ENCODE data around the gene RFC4.

DNA sequence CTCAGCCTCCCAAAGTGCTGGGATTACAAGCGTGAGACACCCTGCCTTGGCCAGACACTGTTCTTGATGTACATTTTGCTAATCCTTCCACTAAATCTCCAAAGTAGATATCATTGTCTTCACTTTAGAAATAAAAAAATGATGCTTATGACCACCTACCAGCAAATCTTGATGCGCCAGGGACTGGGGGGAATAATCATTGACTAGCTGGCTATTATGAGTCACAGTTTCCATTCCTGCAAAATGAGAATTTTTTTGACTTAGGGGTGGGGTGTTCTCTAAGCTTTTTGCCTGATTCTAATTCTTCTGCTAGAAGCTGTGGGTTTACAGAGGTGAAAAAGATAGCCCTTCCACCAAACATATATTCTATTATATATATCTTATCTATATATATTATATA, 17.1 kb upstream of the RFC4 start:
- TF ChIP-seq ZNF514 (tag by site-specific recombination; IDR thresholded peaks at IDR 0.05) = no peak
- TF ChIP-seq ZNF274 (IDR thresholded peaks at IDR 0.05; ENCODE audit: low read length) = no peak
- no peak for TF ChIP-seq ZNF274 (tag by site-specific recombination; IDR thresholded peaks at IDR 0.05; ENCODE audit: borderline replicate concordance)
- TF ChIP-seq INSM2 (tag by site-specific recombination; IDR thresholded peaks at IDR 0.05) = no peak
- TF ChIP-seq ZNF169 (tag by site-specific recombination; IDR thresholded peaks at IDR 0.05) = no peak
- TF ChIP-seq, protein P1, sequence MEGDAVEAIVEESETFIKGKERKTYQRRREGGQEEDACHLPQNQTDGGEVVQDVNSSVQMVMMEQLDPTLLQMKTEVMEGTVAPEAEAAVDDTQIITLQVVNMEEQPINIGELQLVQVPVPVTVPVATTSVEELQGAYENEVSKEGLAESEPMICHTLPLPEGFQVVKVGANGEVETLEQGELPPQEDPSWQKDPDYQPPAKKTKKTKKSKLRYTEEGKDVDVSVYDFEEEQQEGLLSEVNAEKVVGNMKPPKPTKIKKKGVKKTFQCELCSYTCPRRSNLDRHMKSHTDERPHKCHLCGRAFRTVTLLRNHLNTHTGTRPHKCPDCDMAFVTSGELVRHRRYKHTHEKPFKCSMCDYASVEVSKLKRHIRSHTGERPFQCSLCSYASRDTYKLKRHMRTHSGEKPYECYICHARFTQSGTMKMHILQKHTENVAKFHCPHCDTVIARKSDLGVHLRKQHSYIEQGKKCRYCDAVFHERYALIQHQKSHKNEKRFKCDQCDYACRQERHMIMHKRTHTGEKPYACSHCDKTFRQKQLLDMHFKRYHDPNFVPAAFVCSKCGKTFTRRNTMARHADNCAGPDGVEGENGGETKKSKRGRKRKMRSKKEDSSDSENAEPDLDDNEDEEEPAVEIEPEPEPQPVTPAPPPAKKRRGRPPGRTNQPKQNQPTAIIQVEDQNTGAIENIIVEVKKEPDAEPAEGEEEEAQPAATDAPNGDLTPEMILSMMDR (tag by site-specific recombination; IDR thresholded peaks at IDR 0.05) = no peak
- no peak for TF ChIP-seq SCRT1 (tag by site-specific recombination; IDR thresholded peaks at IDR 0.05; ENCODE audit: borderline replicate concordance)
- no peak for TF ChIP-seq PBX3 (CRISPR knock-in tag; IDR thresholded peaks at IDR 0.05)

All from HEK293 (cell line).